Omental fat pad (tissue), 4 donors: ENCODE results near the gene UBE2L6. TPM values are rescaled to one million over a fixed set of nuclear protein-coding genes. Genes with fewer than 3 reads are reported as not detected.

Experiments used
- ATAC-seq: fragments of 150-250 bp; one replicate; pipeline ENCODE4 v1.9.1; 2016; ENCODE audit warnings: mild to moderate bottlenecking, moderate library complexity; ENCODE audit not compliant: low FRiP score
- DNase-seq: peaks from one replicate; pipeline ENCODE4 v3.0.0-alpha.2; 2019; ENCODE audit warnings: low spot score
- CTCF ChIP-seq, 3 donors: fragments of 450-650 bp; IDR thresholded peaks; one replicate each; pipeline ENCODE4 v1.5.1; 2016 to 2017; ENCODE audit warnings: antibody characterized with exemption in 3 of 3, mild to moderate bottlenecking in 3 of 3, moderate library complexity in 2 of 3
- total RNA-seq, 4 donors: library from RNA; depleted of rRNA; stranded (reverse); fragments of >200 nt; gene quantifications; one replicate each; pipeline ENCODE4 v1.1.0, GENCODE V29; 2016

The UBE2L6 gene
- 100 to 1,000 TPM in 1 of 4 donors, 10 to 100 TPM in 3; 46.5 to 104 (median 52.6) TPM for total RNA-seq

- ATAC-seq: peak; percentile 43
- TF ChIP-seq CTCF (IDR thresholded peaks at IDR 0.05): peak in 1 of 3 donors; percentile 86
- no peak for DNase-seq
Measured at GRCh38 chr11:57567515-57568329, at the start of gene UBE2L6. TSS of gene UBE2L6 (minus strand) at chr11:57567672. CDS start at chr11:57567611, 61 bp downstream.

GRCh38 chr11:57616595-57616994, 49.1 kb upstream of the UBE2L6 start:
- no peak for TF ChIP-seq CTCF (IDR thresholded peaks at IDR 0.05)
- no peak for ATAC-seq
- no peak for DNase-seq

- ATAC-seq: peak; percentile 14
- no peak for DNase-seq
- TF ChIP-seq CTCF (IDR thresholded peaks at IDR 0.05): no peak
Measured at GRCh38 chr11:57615308-57615707, 47.8 kb upstream of the UBE2L6 start.

GRCh38 chr11:57614234-57614772, 46.8 kb upstream of the UBE2L6 start:
- no peak for ATAC-seq
- DNase-seq: no peak

GRCh38 chr11:57610170-57610569, 42.7 kb upstream of the UBE2L6 start:
- ATAC-seq (no peak), DNase-seq (no peak)
- TF ChIP-seq CTCF (IDR thresholded peaks at IDR 0.05): no peak

More at GRCh38 chr11:57614234-57614772, 46.8 kb upstream of the UBE2L6 start:
- no peak for TF ChIP-seq CTCF (IDR thresholded peaks at IDR 0.05)

- no peak for DNase-seq
- no peak for TF ChIP-seq CTCF (IDR thresholded peaks at IDR 0.05)
- no peak for ATAC-seq
Measured at GRCh38 chr11:57605028-57605420, 37.6 kb upstream of the UBE2L6 start.
